ENCODE data around the gene ALPI. TPM values are rescaled to one million over a fixed set of nuclear protein-coding genes. Genes with fewer than 3 reads are reported as not detected.

Gene ALPI
- total RNA-seq, 2 experiments from 2014 or later, result not detected

DNA sequence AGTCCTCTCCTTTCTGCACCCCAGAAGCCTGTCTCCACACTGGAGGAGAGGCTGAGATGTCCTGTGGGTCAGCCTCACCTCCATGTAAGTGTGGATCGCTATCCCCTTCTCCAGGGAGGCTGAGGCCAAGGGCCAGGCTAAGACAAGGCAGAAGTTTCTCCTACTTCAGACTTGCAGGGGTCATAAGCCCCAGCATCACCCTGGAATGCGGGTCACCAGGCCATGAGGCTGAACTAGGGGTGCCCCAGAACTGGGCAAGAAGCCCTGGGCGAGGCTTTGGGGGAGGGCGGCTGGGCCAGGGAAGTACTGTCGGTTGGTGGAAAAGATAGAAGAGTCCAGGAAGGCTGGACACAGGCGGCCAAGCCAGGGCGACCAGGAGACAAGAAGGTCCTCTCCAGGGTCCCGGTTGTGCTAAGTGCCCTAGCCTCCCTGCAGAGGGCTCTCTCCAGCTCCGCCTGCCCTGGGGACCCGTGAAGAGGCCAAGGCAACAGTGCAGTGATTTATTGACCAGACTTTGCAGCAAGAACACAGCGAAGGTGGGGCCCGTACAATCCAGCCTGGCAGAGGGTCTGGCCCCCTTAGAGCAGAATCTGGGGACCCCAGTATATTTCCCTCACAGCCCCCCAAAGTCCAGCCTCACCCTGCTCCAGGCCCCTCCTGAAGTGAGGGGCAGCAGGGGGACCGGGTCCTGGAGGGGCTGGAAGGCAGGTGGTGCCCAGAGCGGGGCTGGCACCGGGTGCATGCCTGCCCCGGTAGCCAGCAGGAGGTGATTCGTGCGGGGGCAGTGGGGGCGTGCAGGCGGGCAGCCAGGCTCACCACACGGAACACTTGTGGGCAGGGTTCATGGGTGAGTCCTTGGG lies 23.6 kb downstream of the ALPI start:
- intact Hi-C loops (cut with micrococcal nuclease; ENCODE audit: unreplicated experiment), result no loop called here
- POLR2A ChIA-PET, result no interaction called here
- peak; percentile 14 for DNase-seq (ENCODE audit: low spot score)
- Histone ChIP-seq H3K4me1 (ENCODE audit: insufficient read depth, low read length, poor library complexity, severe bottlenecking) (no peaks in the 10 kb centered on the region), H3K4me3 (ENCODE audit: low read depth, low read length, poor library complexity, severe bottlenecking) (no peak overlapping the region), H2AFZ (ENCODE audit: low read length) (no peak overlapping the region), H3K27ac (ENCODE audit: low read depth, low read length, poor library complexity, severe bottlenecking) (no peak overlapping the region), H3K36me3 (ENCODE audit: insufficient read depth, low read length) (no peaks in the 10 kb centered on the region), H3K4me2 (ENCODE audit: low read length) (no peak overlapping the region), H3K9me2 (ENCODE audit: insufficient read depth, low read length) (no peaks in the 10 kb centered on the region), H4K20me1 (ENCODE audit: insufficient read depth, low read length) (no peaks in the 10 kb centered on the region), H3K9me3 (ENCODE audit: low read length) (no peaks in the 10 kb centered on the region), H3K79me2 (ENCODE audit: insufficient read depth, low read depth, low read length) (no peaks in the 10 kb centered on the region)
- CTCF ChIA-PET (ENCODE audit: unreplicated experiment), result no interaction called here
- no TSS peak for BruUV-seq (replicated peaks)
- TF ChIP-seq, protein P1, sequence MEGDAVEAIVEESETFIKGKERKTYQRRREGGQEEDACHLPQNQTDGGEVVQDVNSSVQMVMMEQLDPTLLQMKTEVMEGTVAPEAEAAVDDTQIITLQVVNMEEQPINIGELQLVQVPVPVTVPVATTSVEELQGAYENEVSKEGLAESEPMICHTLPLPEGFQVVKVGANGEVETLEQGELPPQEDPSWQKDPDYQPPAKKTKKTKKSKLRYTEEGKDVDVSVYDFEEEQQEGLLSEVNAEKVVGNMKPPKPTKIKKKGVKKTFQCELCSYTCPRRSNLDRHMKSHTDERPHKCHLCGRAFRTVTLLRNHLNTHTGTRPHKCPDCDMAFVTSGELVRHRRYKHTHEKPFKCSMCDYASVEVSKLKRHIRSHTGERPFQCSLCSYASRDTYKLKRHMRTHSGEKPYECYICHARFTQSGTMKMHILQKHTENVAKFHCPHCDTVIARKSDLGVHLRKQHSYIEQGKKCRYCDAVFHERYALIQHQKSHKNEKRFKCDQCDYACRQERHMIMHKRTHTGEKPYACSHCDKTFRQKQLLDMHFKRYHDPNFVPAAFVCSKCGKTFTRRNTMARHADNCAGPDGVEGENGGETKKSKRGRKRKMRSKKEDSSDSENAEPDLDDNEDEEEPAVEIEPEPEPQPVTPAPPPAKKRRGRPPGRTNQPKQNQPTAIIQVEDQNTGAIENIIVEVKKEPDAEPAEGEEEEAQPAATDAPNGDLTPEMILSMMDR (conservative IDR thresholded peaks at IDR 0.05; ENCODE audit: low read length), result no peak
- TF ChIP-seq EZH2phosphoT487 (IDR thresholded peaks at IDR 0.05; ENCODE audit: borderline replicate concordance, low read depth, low read length), result no peak

DNA sequence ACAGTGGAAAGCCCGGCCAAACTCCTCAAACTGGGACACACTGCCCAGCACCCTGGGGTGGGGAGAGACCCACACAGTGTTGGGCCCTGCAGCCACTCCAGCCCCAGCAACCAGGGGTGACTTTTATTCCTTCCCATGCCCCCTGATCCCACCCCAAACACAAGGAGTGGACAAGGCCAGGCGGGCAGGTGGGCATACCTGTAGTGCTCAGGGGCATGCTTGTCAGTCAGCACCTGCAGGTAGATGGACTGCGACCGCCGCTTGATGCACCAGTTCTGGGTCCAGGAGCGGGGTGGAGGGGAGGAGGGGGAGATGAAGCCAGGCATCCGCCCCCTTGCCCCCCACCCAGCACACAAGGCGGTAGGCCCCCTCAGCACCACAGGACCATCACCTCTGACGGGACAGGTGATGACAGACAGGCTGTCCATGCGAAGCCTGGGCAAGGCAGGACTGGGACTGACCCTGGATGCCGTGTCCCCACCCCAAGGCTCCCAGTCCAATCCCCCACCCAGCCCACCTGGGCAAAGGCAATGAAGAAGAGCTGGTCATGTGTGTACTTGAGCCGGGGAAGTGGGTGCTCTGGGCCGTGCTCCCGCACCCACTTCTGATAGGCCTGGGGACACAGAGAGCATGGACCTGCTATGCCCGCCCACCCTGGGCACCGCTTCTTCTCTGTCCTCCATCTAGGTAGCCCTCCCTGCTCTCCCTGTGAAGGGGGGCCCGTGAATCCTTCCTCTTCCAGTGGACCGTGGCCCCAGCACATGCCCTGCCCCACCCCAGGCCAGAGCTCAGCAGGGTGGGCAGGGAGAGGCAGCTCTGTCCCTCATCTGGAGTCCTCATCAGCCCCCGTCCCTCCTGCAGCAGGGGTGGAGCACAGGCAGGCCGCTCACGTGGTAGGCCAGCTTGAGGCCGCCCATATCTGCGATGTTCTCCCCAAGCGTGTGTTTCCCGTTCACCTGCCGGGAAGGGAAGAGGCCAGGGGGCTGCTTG lies 24.5 kb downstream of the ALPI start:
- BruUV-seq (replicated peaks), result no TSS peak
- Histone ChIP-seq H3K36me3 (ENCODE audit: insufficient read depth, low read length) (no peaks in the 10 kb centered on the region), H3K9me3 (ENCODE audit: low read length) (no peaks in the 10 kb centered on the region), H3K4me2 (ENCODE audit: low read length) (no peak overlapping the region), H4K20me1 (ENCODE audit: insufficient read depth, low read length) (no peaks in the 10 kb centered on the region), H3K9me2 (ENCODE audit: insufficient read depth, low read length) (no peaks in the 10 kb centered on the region), H3K4me3 (ENCODE audit: low read depth, low read length, poor library complexity, severe bottlenecking) (no peak overlapping the region), H3K27ac (ENCODE audit: low read depth, low read length, poor library complexity, severe bottlenecking) (no peak overlapping the region), H3K79me2 (ENCODE audit: insufficient read depth, low read depth, low read length) (no peaks in the 10 kb centered on the region), H2AFZ (ENCODE audit: low read length) (no peak overlapping the region), H3K4me1 (ENCODE audit: insufficient read depth, low read length, poor library complexity, severe bottlenecking) (no peaks in the 10 kb centered on the region)
- TF ChIP-seq, protein P1 (conservative IDR thresholded peaks at IDR 0.05; ENCODE audit: low read length), result no peak
- no peak for TF ChIP-seq EZH2phosphoT487 (IDR thresholded peaks at IDR 0.05; ENCODE audit: borderline replicate concordance, low read depth, low read length)
- ChIA-PET POLR2A (no interaction called here), CTCF (ENCODE audit: unreplicated experiment) (no interaction called here)
- intact Hi-C loops (cut with micrococcal nuclease; ENCODE audit: unreplicated experiment), result no loop called here
- no peak for DNase-seq (ENCODE audit: low spot score)

All from OCI-LY7 (cell line).